B cell (primary cell): ENCODE results near the gene PFKM. TPM values are rescaled to one million over a fixed set of nuclear protein-coding genes. Genes with fewer than 3 reads are reported as not detected.
A peak's percentile ranks its signal among the peaks of the same experiment; 100 is the strongest.

Experiments
- ATAC-seq: fragments of 200-7000 bp; cut with Tn5 transposase; one replicate; pipeline ENCODE4 v1.10.0; 2021; ENCODE audit warnings: low read depth, mild to moderate bottlenecking, moderate number of reproducible peaks, moderate library complexity
- CTCF ChIA-PET: fragments of 350-600 bp; sonication (Branson Sonifier 250); formaldehyde crosslinking; loops from one replicate; lab custom pipeline; 2021; ENCODE audit warnings: antibody characterized with exemption, inconsistent platforms; lab: Charles Lee
- POLR2A ChIA-PET: fragments of 350-600 bp; sonication (Branson Sonifier 250); formaldehyde crosslinking; loops from one replicate; lab custom pipeline; 2021; ENCODE audit warnings: antibody characterized with exemption; lab: Charles Lee
- DNase-seq: peaks from one replicate; pipeline ENCODE4 v3.0.0; 2013
- H2AFZ ChIP-seq: 2 replicates; pipeline ENCODE4 v1.6.1; 2012; ENCODE audit warnings: mild to moderate bottlenecking, low read depth, low read length; ENCODE audit not compliant: insufficient read depth, poor library complexity, severe bottlenecking
- H3K27ac ChIP-seq, 2 donors: 1 replicate in 1 of 2; 2 replicates in 1 of 2; pipeline ENCODE4 v1.5.1; 2012 to 2013; ENCODE audit warnings: low read length in 2 of 2, mild to moderate bottlenecking in 2 of 2, moderate library complexity in 1 of 2
- H3K27me3 ChIP-seq, 4 experiments: fragments of 200-600 bp in 1 of 4; sonication (generic) in 1 of 4; replicated peaks in 1 of 4; 1 replicate in 2 of 4; 2 replicates in 2 of 4; pipeline versions ENCODE4 v1.6.1 to v1.7.0; 2013 to 2016; ENCODE audit warnings: low read length in 3 of 4, mild to moderate bottlenecking in 2 of 4, mixed read lengths in 1 of 4, moderate library complexity in 1 of 4; ENCODE audit not compliant: insufficient read depth in 4 of 4, control insufficient read depth in 3 of 4; ENCODE audit errors: control extremely low read depth in 1 of 4
- H3K36me3 ChIP-seq, 2 experiments: replicated peaks in 1 of 2; 1 replicate in 1 of 2; 2 replicates in 1 of 2; pipeline versions ENCODE4 v1.6.1 to v1.7.1; 2013; ENCODE audit warnings: low read length in 1 of 2; ENCODE audit not compliant: insufficient read depth in 2 of 2, control insufficient read depth in 1 of 2; ENCODE audit errors: control extremely low read depth in 1 of 2, extremely low read depth in 1 of 2
- H3K4me1 ChIP-seq, 2 donors: fragments of 200-600 bp in 1 of 2; sonication (generic) in 1 of 2; 1 replicate in 1 of 2; 2 replicates in 1 of 2; pipeline versions ENCODE4 v1.5.1 to v1.6.1; 2013 to 2017; ENCODE audit warnings: low read length in 2 of 2; ENCODE audit not compliant: control insufficient read depth in 2 of 2, insufficient read depth in 2 of 2
- H3K4me2 ChIP-seq: replicated peaks from 2 replicates; pipeline ENCODE3; 2012; ENCODE audit warnings: mild to moderate bottlenecking, low read depth, low read length; ENCODE audit not compliant: poor library complexity, severe bottlenecking
- H3K4me3 ChIP-seq, 5 experiments: fragments of 200-600 bp in 1 of 5; sonication (generic) in 1 of 5; 1 replicate in 3 of 5; 2 replicates in 2 of 5; pipeline versions ENCODE4 v1.5.1 to v1.7.0; 2011 to 2016; ENCODE audit warnings: low read length in 4 of 5, mild to moderate bottlenecking in 4 of 5, low read depth in 2 of 5, control low read depth in 1 of 5, moderate library complexity in 1 of 5; ENCODE audit not compliant: insufficient read depth in 1 of 5; ENCODE audit errors: control extremely low read depth in 1 of 5, extremely low read depth in 1 of 5
- H3K79me2 ChIP-seq: fragments of 200-600 bp; sonication (generic); one replicate; pipeline ENCODE4 v1.6.0; 2016; ENCODE audit warnings: low read length; ENCODE audit not compliant: control insufficient read depth, insufficient read depth
- H3K9ac ChIP-seq: fragments of 200-600 bp; sonication (generic); 2 replicates; pipeline ENCODE4 v1.6.1; 2017; ENCODE audit warnings: mild to moderate bottlenecking, low read length, moderate library complexity
- H3K9me3 ChIP-seq, 3 donors: one replicate each; pipeline versions ENCODE4 v1.6.1 to v1.7.1; 2013; ENCODE audit warnings: low read length in 2 of 3; ENCODE audit not compliant: control insufficient read depth in 2 of 3, insufficient read depth in 1 of 3; ENCODE audit errors: control extremely low read depth in 1 of 3
- H4K20me1 ChIP-seq: 2 replicates; pipeline ENCODE4 v1.6.0; 2012; ENCODE audit warnings: mild to moderate bottlenecking, low read length; ENCODE audit not compliant: insufficient read depth, control insufficient read depth, poor library complexity, severe bottlenecking
- H3K27ac Mint-ChIP-seq: one replicate; pipeline ENCODE4 v1.8.0; 2021; ENCODE audit warnings: mixed read lengths
- H3K27me3 Mint-ChIP-seq: one replicate; pipeline ENCODE4 v1.8.0; 2021; ENCODE audit warnings: mixed read lengths
- H3K4me1 Mint-ChIP-seq: one replicate; pipeline ENCODE4 v1.8.0; 2021; ENCODE audit warnings: mixed read lengths
- H3K4me3 Mint-ChIP-seq: one replicate; pipeline ENCODE4 v1.8.0; 2021; ENCODE audit warnings: mixed read lengths
- H3K9me3 Mint-ChIP-seq: one replicate; pipeline ENCODE4 v1.8.0; 2022; ENCODE audit warnings: mixed read lengths; ENCODE audit not compliant: insufficient read depth
- EZH2 ChIP-seq: IDR thresholded peaks from 2 replicates; pipeline ENCODE4 v1.6.1; 2012; ENCODE audit warnings: borderline replicate concordance, low read depth, mild to moderate bottlenecking, moderate library complexity, low read length; ENCODE audit not compliant: insufficient read depth, poor library complexity, severe bottlenecking
- WGBS: methylation state at CpG from one replicate; pipeline ENCODE4 v1.1.5; 2013; ENCODE audit warnings: missing lambda C conversion rate; ENCODE audit not compliant: insufficient coverage; 5-methylcytosine and 5-hydroxymethylcytosine counted together
- intact Hi-C: fragments of 100-400 bp; cut with micrococcal nuclease; formaldehyde crosslinking; loops from one replicate; pipeline ENCODE4 v1.10.0; 2022
- polyA plus RNA-seq: library from polyadenylated mRNA; depleted of rRNA; stranded (reverse); fragments of >200 nt; gene quantifications from 2 replicates; pipeline ENCODE4 v1.2.3, GENCODE V29; 2012
- total RNA-seq, 2 donors: library from RNA; stranded (reverse); fragments of 120-200 nt in 1 of 2; gene quantifications; 1 replicate in 1 of 2; 2 replicates in 1 of 2; pipeline versions ENCODE4 v1.2.3 to v1.2.4, GENCODE V29; 2013 to 2022
- TF ChIP-seq, protein P1 (sequence below): fragments of 200-600 bp; IDR thresholded peaks from one replicate; pipeline ENCODE4 v1.8.0; 2022; ENCODE audit warnings: antibody characterized with exemption, mild to moderate bottlenecking

PFKM gene
- total and polyA plus RNA-seq, 2 donors (not counting 1 experiment from before 2014, with no cell fraction given) = 20.3 to 43.0 TPM

GRCh38 chr12:48183091-48183875 lies 64.1 kb downstream of the PFKM start, which contains the start of gene CCDC184:
TSS of gene CCDC184 (plus strand) at chr12:48183644. CDS start at chr12:48184123, 479 bp downstream.
- H3K27ac Mint-ChIP-seq = peak within 1 kb of the TSS; percentile 84
- TF ChIP-seq, protein P1, sequence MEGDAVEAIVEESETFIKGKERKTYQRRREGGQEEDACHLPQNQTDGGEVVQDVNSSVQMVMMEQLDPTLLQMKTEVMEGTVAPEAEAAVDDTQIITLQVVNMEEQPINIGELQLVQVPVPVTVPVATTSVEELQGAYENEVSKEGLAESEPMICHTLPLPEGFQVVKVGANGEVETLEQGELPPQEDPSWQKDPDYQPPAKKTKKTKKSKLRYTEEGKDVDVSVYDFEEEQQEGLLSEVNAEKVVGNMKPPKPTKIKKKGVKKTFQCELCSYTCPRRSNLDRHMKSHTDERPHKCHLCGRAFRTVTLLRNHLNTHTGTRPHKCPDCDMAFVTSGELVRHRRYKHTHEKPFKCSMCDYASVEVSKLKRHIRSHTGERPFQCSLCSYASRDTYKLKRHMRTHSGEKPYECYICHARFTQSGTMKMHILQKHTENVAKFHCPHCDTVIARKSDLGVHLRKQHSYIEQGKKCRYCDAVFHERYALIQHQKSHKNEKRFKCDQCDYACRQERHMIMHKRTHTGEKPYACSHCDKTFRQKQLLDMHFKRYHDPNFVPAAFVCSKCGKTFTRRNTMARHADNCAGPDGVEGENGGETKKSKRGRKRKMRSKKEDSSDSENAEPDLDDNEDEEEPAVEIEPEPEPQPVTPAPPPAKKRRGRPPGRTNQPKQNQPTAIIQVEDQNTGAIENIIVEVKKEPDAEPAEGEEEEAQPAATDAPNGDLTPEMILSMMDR = peak; percentile 45
- TF ChIP-seq EZH2 = no peak
- CTCF ChIA-PET = interaction anchor here (0.8 to 3.4 kb wide), 14 partner anchors 9 to 476 kb away, joined by 3 to 26 read pairs (median 4); partner anchors contain the start of gene ASB8
- Histone ChIP-seq H3K4me3 (peak within 1 kb of the TSS; percentile 69 to 90 (median 77)), H3K9me3 (peaks cover 0 to 4% (median 0%) of the 10 kb centered on the region in 3 donors), H3K36me3 (no peaks in the 10 kb centered on the region), H3K27ac (peak within 1 kb of the TSS in 1 of 2 donors; percentile 11), H3K79me2 (no peaks in the 10 kb centered on the region), H4K20me1 (no peaks in the 10 kb centered on the region), H3K4me1 (peaks cover 27 to 29% of the 10 kb centered on the region in 2 donors), H3K27me3 (peaks cover 0 to 38% (median 15%) of the 10 kb centered on the region in 4 experiments), H3K9ac (peak within 1 kb of the TSS; percentile 79), H3K4me2 (peak within 1 kb of the TSS; percentile 92), H2AFZ (peak within 1 kb of the TSS; percentile 92)
- DNase-seq (peak; percentile 89), ATAC-seq (peak; percentile 75)
- H3K4me1 Mint-ChIP-seq = peaks cover 28% of the 10 kb centered on the region
- H3K9me3 Mint-ChIP-seq = no peaks in the 10 kb centered on the region
- intact Hi-C loops = loop anchor here (1.0 to 10.0 kb wide), 6 partner anchors 15 to 478 kb away; partner anchors contain the start of genes ASB8, RPAP3, TMEM106C and ZNF641
- WGBS = under 1% methylated on average over 58 of the region's 61 CpGs
- H3K4me3 Mint-ChIP-seq = peak within 1 kb of the TSS; percentile 98
- POLR2A ChIA-PET = interaction anchor here (0.9 to 1.1 kb wide), 3 partner anchors 14 to 64 kb away, joined by 3 to 6 read pairs (median 5); partner anchors contain the start of genes ASB8 and PFKM
- peaks cover 37% of the 10 kb centered on the region for H3K27me3 Mint-ChIP-seq
